Stimulated activated CD4-positive, alpha-beta T cell treated with anti-CD3 and anti-CD28 coated beads, Interleukin-1b, Interleukin-23, amount 100 ng/mL, for 4 hours (primary cell): Measurements from ENCODE around the gene CELF5.
"Not testable (repeated sequence)": the region's sequence is repeated elsewhere in the genome, so short reads cannot be mapped to it uniquely, and the experiment has no call there.

ENCODE experiments used
- DNase-seq, 2 donors: peaks; one replicate each; pipeline ENCODE4 v3.0.0-alpha.2; 2020; ENCODE audit warnings: low read depth in 2 of 2

CELF5 gene

GRCh38 chr19:3321696-3322095 is 97.2 kb downstream of the CELF5 start:
- DNase-seq = no peak

GRCh38 chr19:3322199-3322978 is 97.9 kb downstream of the CELF5 start:
- no peak for DNase-seq

- no peak for DNase-seq
Observed at GRCh38 chr19:3323026-3323425, 98.6 kb downstream of the CELF5 start.

- no peak for DNase-seq
Observed at GRCh38 chr19:3323658-3324057, 99.2 kb downstream of the CELF5 start.

GRCh38 chr19:3324405-3324856 is 100.0 kb downstream of the CELF5 start:
- DNase-seq = peak; percentile 74 to 76

- DNase-seq = no peak
Observed at GRCh38 chr19:3325451-3325850, 101.0 kb downstream of the CELF5 start.

GRCh38 chr19:3328743-3329142 is 104.3 kb downstream of the CELF5 start:
- DNase-seq = no peak

GRCh38 chr19:3330047-3330446 is 105.6 kb downstream of the CELF5 start:
- DNase-seq = no peak

- not testable (repeated sequence) for DNase-seq
Observed at GRCh38 chr19:3332232-3332631, 107.8 kb downstream of the CELF5 start.

GRCh38 chr19:3333020-3333583 is 108.6 kb downstream of the CELF5 start:
- DNase-seq = no peak

GRCh38 chr19:3333662-3334061 is 109.2 kb downstream of the CELF5 start:
- no peak for DNase-seq

GRCh38 chr19:3334749-3335430 is 110.4 kb downstream of the CELF5 start:
- not testable (repeated sequence) for DNase-seq

GRCh38 chr19:3335431-3336350 is 111.2 kb downstream of the CELF5 start:
- no peak for DNase-seq

GRCh38 chr19:3336351-3336679 is 111.9 kb downstream of the CELF5 start:
- DNase-seq = no peak

- DNase-seq = no peak
Observed at GRCh38 chr19:3336680-3337523, 112.4 kb downstream of the CELF5 start.

- DNase-seq = peak; percentile 24 to 39
Observed at GRCh38 chr19:3338541-3339181, 114.2 kb downstream of the CELF5 start.

- no peak for DNase-seq
Observed at GRCh38 chr19:3340340-3340739, 115.9 kb downstream of the CELF5 start.

- DNase-seq = no peak
Observed at GRCh38 chr19:3342246-3342645, 117.8 kb downstream of the CELF5 start.

GRCh38 chr19:3342962-3343361 is 118.5 kb downstream of the CELF5 start:
- not testable (repeated sequence) for DNase-seq
